ENCODE measurements around the gene TAF1D.
A peak's percentile ranks its signal among the peaks of the same experiment; 100 is the strongest.
"Not testable (repeated sequence)": the region's sequence is repeated elsewhere in the genome, so short reads cannot be mapped to it uniquely, and the experiment has no call there.

TAF1D gene

DNA sequence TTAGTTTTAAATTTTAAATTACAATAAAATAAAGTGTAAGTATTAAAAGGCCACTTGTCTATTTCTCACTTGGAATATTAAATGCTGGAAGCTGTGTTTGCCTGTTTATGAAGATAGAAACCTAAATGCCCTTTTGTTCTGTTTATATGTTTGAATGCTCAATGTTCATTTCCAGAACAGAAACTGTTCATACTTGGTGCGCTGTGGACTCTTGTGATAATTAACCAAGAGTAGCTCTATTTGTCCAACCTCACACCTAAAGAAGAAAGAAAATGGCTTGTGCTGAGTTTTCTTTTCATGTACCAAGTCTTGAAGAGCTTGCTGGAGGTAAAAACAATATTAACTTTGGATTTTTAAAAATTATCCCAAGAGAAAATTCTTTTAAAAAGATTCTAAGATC lies 5.8 kb upstream of the TAF1D start:
- DNase-seq (ENCODE audit: low spot score): no peak

DNA sequence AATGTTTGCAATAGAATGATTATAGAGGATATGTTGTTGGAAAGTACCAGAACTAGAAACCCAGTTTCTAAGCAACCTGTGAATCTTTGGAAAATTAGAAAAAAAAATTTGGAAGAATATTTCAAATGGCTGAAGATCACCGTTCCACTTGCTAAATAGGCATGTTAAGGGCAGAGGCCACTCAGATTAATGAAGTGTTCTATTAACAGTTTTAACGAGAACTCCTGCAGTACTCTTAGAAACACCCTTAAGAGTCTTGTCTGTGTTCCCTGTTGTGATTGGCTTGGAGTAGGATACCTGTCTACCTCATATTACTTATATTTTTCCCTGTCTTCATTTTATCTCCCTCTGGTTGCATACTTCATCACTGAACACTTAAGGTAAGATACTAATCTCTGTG lies 4.8 kb upstream of the TAF1D start:
- no peak for DNase-seq (ENCODE audit: low spot score)

DNA sequence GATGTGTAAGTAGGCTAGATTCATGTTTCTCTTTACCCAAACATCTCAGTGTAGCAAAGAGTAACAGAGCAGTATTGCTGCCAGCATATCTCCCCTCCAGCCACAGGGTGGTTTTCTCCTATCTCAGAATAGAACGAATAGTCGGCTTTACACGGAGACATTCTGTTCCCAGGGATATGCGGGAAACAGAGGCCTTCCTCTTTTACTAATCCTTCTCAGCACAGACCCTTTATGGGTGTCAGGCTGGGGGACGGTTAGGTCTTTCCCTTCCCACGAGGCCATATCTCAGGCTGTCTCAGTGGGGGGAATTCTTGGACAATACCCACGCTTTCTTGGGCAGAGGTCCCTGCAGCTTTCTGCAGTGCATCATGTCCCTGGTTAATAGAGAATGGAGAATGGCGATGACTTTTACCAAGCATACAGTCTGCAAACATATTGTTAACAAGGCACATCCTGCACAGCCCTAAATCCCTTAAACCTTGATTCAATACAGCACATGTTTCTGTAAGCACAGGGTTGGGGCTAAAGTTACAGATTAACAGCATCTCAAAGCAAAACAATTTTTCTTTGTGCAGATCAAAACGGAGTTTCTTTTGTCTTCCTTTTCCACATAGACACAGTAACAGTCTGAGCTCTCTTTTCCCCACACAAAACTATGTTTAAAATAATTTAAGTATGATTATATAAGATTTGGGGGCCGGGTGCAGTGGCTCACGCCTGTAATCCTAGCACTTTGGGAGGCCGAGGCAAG lies 3.9 kb upstream of the TAF1D start:
- DNase-seq (ENCODE audit: low spot score): not testable (repeated sequence)

DNA sequence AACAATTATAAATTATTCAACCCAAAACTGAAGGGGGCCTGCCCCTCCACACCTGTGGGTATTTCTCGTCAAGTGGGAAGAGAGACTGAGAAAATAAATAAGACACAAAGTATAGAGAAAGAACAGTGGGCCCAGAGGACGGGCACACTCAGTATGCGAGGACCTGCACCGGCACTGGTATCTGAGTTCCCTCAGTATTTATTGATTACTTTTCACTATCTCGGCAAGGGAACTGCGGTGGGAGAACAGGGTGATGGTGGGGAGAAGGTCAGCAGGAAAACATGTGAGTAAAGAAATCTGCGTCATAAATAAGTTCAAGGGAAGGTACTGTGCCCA lies 3.3 kb upstream of the TAF1D start:
- DNase-seq (ENCODE audit: low spot score): no peak

DNA sequence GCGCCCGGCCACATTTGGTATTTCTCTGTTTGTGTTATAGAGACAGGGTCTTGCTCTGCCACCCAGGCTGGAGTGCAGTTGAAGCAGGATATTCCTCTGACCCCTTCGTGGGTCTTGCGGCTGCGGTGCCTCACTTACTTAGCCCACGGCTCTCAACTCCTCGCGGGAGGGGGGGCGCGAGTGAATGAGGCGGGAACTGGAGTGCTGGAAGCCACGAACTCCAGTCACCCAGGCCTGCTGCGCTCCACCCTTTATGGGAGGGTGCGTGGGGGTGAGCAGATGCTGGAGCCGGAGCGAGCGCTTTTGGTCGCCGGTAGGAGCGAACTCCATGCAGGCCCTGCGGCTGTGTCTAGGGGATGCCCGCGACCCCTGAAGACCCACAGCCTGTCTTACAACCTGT lies 2.0 kb upstream of the TAF1D start:
- no peak for DNase-seq (ENCODE audit: low spot score)

DNA sequence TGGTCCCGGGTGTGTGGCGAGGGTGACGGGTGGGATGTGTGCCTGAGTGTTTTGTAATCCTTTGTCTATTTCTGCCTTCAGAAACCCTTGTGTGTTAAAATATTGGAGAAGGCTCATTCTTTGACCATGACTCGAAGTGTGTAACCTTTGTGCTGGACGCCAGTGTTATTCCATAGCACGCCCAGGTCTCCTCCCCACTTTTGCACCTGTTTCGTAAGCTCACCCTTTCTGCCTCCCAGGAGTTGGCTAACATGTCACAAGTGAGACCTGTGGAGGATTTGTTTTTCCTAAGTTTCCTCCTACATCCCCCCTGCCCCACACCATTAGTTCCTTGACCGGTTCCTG lies 559 bp upstream of the TAF1D start:
- DNase-seq (ENCODE audit: low spot score): peak; percentile 53

DNA sequence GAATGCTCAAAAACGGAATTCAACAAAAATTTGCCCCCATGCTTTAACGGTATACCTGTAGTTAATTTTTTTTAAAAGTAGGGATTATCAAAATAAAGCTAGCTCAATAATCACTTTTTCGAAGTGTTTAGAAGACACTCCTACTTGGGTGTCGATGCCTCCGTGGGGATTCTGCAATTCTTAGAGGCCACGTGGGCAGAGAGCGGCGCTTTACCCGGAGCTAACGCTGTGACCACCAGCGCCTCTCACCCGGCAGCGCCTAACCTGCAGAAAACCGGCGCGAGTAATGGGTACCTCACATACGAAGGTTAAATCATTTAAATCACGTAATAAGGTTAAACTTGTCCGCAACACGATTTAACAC lies 583 bp downstream of the TAF1D start:
- DNase-seq (ENCODE audit: low spot score): peak; percentile 65

DNA sequence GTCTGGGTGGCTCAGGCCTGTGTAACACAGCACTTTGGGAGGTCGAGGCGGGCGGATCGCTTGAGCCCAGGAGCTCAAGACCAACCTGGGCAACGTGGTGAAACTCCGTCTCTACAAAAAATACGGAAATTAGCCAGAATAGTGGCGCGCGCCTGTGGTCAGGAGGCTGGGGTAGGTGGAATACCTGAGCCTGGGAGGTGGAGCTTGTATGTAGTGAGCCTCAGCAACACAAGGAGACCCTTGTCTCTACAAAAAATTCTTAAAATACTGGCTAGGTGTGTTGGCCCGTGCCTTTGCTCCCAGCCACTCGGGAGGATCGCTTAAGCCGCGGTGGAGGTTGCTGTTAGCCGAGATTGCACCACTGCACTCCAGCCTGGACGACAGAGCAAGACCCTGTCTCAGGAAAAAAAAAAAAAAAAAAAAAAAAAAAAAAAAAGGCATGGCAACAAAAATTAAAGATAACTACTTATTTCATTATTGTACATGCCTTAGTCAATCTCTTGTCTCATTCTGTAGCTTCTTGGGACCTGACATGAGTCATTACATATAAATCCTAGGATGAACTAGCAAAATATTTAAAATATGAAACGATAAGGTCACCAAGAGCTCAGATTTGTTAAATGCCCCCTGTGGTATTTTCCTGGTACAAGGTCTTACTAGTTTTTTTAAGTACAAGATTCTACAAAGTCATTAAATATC lies 1.1 kb downstream of the TAF1D start:
- DNase-seq (ENCODE audit: low spot score): peak; percentile 8

DNA sequence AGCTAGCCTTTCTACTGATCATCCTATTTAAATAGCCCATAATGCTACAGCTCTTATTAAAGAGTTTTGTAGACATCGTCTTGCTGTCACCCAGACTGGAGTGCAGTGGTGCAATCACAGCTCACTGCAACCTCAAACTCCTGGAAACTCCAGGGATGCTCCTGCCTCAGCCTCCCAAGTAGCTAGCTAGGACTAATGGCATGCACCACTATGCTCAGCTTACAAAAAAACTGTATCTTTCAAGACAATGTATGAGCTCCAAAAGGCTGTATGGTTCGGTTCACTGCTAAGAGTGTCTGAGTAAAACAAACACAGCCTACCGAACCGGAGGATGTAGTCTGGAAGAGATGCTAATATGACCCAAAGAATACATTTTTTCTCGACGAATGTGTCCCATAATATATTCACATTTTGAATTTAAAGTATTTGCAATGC lies 2.6 kb downstream of the TAF1D start:
- no peak for DNase-seq (ENCODE audit: low spot score)

DNA sequence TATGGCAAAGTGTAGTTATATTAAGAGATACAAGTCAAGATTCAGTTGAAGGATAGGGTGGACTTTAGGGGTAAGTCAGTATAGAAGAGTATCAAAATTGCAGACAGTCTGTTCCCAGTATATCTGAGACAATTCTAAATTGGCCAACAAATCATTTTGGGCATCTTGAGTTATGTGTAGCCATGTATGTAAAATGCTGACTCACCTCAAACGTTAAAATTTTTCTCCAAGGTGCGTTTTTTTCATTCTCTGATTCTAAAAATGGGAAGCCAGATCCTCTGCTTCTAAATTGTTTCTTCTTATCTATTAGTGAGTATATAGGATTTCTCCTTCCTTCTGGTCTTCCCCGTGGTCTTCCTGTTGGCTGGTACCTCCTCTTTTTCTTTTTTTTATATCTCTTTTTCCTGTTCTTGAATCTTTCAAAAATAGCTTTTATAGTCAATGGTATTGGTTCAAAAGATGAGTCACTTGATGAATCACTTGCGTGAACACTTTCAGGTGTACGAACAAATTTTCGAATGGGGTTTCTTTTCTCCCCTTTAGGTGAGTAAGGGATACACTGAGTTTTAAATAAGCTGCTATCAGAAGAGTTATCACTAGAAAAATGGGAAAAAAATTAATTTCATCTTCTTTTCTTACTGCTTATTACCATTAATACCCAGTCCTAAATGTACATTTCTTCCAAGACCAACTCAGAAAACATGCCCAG lies 3.2 kb downstream of the TAF1D start:
- no peak for DNase-seq (ENCODE audit: low spot score)

DNA sequence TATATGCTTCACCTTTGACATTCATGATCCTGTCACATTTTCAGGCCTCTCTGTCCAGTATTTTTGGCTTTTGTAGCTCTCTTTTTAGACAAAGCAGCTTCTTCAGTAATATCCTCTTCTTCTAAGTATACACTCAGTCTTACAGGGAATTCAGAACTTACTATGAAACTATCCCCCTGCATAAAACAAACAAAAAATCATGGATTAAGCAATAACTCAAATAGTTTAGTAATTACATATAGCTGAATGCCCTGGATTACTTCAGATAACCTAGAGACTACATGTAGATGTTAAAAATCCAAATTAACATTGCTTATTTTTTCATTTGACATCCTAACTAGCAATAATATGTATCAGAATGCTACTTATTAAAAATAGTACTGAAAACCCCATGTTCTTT lies 5.2 kb downstream of the TAF1D start:
- DNase-seq (ENCODE audit: low spot score): no peak

DNA sequence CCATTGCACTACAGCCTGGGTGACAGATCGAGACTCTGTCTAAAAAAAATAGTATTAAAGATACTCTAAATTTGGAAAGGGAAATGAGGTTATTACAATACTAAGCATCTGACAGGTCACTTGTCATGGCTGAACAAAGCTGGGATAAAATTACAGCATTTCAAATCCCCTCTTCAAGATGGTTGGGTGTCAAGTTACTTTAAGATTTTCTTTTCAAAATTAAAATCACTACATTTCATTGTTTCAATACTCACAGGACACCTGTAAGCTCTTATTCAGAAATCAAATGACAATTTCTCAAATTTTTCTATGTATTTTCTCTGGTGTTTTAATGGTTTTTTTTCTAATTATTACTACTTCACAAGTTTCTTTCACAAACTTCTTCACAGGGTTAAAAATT lies 5.7 kb downstream of the TAF1D start:
- no peak for DNase-seq (ENCODE audit: low spot score)

DNA sequence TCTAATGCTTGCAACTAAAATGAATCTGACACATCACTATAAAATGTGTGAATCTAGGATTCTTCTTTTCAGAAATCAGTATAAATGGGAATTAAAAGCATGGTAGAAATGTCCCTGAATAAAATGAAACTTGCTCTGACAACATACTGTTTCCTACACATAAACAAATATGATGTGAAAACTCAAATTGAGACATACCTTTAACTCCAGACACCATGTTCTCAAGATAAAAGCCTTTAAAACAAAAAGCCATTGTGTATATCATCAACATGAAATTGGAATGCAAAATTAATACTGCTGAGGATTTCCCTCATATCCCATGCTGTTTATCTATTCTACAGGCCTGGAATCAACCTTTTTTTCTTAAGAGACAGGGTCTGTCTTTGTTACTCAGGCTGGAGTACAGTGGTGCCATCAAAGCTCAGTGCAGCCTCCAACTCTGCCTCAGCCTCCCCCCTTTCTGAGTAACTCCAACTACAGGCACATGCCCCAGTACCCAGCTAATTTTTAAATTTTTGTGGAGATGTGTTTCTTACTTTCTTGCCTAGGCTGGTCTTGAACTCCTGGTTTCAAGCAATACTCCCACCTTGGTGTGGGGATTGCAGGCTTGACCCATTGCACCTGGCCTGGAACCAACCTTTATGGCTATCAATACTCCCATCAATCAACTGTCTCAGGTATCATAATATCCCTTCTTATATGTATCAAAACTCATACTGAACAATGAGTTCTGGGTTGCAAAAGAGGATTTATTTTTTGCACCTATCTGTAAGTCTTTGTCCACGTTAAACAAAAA lies 6.7 kb downstream of the TAF1D start:
- DNase-seq (ENCODE audit: low spot score): no peak

DNA sequence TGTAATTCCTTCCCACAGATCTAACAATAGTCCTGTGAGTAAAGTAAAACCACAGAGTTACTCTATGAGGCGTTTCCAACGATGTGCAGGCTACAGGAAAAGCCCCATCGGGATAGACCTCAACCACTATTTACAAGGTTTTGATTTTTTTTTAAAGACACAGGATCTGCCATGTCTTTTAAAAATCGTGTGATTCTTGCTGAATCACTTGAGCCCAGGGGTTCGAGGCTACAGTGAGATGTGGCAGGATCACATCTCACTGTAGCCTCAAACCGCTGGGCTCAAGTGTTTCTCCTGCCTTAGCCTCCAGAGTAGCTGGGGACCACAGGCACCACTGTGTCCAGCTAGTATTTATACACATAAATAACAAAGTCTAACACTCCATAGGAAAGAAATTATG lies 7.8 kb downstream of the TAF1D start:
- DNase-seq (ENCODE audit: low spot score): no peak

DNA sequence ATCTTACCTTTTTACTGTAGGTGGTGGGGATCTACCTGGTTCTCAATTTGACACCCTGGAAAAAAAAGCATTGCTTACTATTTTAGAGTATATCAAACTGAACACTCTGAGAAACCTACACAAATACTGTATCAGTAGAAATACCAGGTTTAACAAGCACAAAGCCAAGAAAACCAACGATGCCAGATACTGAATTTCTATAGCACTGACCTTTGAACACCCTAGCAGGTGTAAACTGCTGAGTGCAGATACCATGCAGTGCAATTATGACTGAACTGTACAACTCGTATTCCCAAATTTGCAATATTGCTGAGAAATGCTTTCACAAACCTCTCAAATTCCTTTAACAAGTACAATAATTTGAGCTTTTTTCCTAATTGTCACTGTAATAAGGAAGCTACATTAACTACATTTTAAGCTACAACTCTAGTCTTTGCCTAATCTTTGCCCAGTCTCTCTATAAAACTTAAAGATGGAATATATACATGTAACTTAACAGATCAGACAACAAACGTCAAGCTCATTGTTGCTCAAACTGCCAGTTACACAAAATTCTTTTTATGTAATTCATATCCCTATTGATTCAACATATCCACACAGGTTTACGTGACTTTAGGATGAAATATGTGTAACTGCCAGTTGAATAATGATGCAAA lies 8.9 kb downstream of the TAF1D start:
- DNase-seq (ENCODE audit: low spot score): no peak

DNA sequence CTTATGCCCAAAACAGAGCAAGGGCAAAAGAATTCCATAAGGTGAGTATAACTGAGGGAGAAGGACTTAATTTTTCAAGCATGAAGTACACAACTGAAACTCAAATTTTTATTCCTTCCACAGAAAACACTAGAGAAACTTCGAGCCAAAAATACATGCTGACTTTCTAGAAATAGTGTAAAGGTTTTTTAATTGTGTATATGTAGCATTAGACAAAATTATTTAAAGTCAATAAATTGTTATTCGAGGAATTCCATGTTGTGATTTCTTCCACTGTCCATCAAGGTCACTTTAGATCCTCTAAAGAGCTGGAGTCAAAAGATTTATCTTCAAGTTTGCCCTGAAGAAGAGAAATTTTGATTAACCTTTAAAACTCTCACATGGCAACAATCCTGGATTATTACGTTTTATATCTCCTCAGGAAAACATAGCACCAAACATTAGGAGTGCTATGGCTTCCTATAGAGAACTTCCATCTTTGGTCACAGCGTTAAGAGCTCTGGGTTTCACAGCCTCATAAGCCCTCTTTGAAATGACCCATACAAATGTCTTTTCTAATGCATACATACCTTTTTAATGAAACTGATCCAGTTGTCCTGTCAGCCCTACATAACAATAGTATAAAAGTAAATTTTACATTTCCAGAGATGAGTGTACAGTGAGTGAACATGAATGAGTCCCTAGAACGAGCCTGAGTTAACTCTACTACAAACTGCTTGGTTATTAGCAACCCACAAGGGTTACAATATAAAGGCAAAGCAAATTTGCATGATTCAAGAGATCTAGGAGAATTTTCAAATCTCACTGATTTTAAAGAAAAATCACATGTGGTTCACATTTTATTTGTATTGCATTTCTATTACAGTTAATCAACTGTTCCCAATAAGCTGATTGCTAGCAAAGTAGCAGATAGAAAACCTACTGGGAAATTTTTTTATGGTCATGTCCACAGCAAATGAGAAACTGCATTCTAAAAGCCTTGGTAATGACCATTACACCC lies 10.9 kb downstream of the TAF1D start:
- DNase-seq (ENCODE audit: low spot score): no peak

DNA sequence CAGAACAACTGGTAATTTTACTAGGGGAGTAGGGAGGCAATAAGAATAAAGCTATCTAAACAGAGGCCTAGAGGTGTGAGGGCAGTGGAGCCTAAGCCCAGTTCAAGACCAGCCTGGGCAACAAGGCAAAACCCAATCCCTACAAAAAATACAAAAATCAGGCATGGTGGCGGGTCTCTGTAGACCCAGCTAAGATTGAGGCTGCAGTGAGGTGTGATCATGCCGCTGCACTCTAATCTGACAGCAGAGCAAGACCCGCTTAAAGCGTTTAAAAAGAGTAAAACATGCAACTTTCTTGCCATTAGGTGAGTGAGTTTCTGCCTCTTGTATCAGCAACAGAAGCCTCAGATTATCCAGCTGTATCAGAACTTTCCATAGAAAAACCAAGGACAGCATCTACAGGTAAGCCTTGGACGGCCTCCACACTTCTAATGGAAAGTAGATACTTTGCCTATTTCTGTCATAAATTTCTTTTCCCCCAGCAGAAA lies 12.1 kb downstream of the TAF1D start:
- no peak for DNase-seq (ENCODE audit: low spot score)

DNA sequence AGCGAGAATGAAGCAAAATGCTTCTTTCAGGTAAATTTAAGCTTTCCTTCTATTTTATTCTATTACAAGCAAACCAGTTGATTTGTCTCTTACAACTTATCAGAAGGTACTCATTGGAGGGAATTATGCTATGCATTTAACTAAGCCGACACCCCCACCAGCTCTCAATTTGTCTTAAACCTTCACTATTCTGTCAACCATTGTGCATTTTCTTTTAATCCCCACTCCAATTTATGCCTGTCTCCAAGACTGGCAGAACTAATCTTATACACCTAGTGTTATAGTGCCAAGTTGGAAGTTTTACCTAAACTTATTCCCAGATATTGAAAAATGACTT lies 12.5 kb downstream of the TAF1D start:
- DNase-seq (ENCODE audit: low spot score): no peak

DNA sequence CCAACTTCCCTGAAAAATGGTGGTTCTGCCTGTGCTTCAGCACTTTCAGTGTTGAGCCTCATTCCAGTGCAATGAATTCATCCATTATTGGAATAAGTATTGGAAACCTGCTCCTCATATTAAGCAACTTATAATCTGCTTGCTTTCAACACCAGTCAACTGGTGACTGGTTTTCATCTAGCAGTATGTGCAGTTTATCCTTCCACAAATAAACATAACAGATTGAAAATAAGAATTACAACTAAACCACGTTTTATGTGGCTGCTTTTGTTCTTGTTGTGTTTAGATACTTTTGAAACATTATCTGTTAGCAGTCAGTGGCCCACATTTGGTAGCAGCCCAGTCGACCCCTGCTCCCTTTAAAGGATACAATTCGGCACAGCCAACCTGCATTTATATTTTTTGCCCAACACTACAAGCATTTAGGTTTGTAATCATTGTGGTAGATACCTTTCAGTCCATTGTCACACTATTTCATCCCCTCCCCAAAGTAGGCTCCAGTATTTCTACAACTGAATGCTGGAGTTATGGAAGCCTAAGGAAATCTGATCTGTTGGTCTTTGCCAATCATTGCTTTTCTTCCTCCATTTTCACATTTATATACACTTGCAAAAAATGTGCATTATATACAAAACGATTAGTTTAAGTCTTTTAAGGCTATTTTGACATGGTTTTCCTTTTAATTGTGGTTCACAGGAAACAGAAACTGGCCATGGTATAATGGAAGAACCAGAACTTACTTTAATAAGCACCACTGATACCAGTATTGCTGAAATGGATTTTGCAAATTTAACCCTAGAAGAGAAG lies 13.1 kb downstream of the TAF1D start:
- no peak for DNase-seq (ENCODE audit: low spot score)

DNA sequence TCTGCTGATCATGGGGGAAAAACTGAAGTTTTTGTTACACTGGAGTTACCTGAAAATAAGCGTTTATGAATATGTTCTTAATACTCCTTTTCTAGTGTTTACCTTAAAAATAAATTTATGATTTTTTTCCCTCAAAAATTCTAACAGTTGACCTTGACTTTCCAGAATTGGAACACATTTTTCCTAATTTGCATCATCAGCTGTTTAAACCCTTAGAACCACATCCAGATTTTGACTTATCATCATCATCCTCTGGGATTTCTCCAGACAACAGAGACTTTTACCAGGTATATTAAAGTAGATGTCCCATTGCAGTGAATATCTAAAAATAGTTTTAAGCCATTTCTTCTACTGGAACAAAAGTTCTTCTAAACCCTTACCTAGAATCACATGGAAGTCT lies 17.2 kb downstream of the TAF1D start:
- DNase-seq (ENCODE audit: low spot score): no peak
